Activated CD8-positive, alpha-beta T cell treated with anti-CD3 and anti-CD28 coated beads for 36 hours (primary cell): Measurements from ENCODE around the gene DYSF. TPM values are rescaled to one million over a fixed set of nuclear protein-coding genes. Genes with fewer than 3 reads are reported as not detected.

Experiments used
- ATAC-seq: fragments of 200-7000 bp; cut with Tn5 transposase; one replicate; pipeline ENCODE4 v1.10.0; 2021; ENCODE audit warnings: mild to moderate bottlenecking, moderate library complexity
- CTCF ChIA-PET: fragments of 350-600 bp; sonication (Branson Sonifier 250); formaldehyde crosslinking; loops from one replicate; lab custom pipeline; 2021; ENCODE audit warnings: antibody characterized with exemption; lab: Charles Lee
- POLR2A ChIA-PET: fragments of 350-600 bp; sonication (Branson Sonifier 250); formaldehyde crosslinking; loops from one replicate; lab custom pipeline; 2021; ENCODE audit warnings: antibody characterized with exemption; lab: Charles Lee
- DNase-seq: peaks from one replicate; pipeline ENCODE4 v3.0.0-alpha.2; 2020
- H3K27ac Mint-ChIP-seq: one replicate; pipeline ENCODE4 v1.8.0; 2021; ENCODE audit warnings: mild to moderate bottlenecking, mixed read lengths
- H3K27me3 Mint-ChIP-seq: one replicate; pipeline ENCODE4 v1.8.0; 2021; ENCODE audit warnings: mixed read lengths
- H3K36me3 Mint-ChIP-seq: one replicate; pipeline ENCODE4 v1.8.0; 2021; ENCODE audit warnings: low read depth, mixed read lengths
- H3K4me1 Mint-ChIP-seq: one replicate; pipeline ENCODE4 v1.8.0; 2021; ENCODE audit warnings: low read depth, mixed read lengths
- H3K4me3 Mint-ChIP-seq: one replicate; pipeline ENCODE4 v1.8.0; 2021; ENCODE audit warnings: mild to moderate bottlenecking, moderate library complexity, mixed read lengths
- H3K9me3 Mint-ChIP-seq: one replicate; pipeline ENCODE4 v1.8.0; 2021; ENCODE audit warnings: mixed read lengths
- intact Hi-C: fragments of 100-400 bp; cut with micrococcal nuclease; formaldehyde crosslinking; loops from one replicate; pipeline ENCODE4 v1.10.0; 2022
- total RNA-seq, 2 experiments: library from RNA; stranded (reverse); gene quantifications; one replicate each; pipeline ENCODE4 v1.2.3, GENCODE V29; 2021
- TF ChIP-seq, protein P1 (sequence below): fragments of 200-600 bp; IDR thresholded peaks from one replicate; pipeline ENCODE4 v1.8.0; 2022; ENCODE audit warnings: antibody characterized with exemption, mild to moderate bottlenecking

DYSF gene
- total RNA-seq, 2 experiments from 2014 or later: 3.5 to 3.8 TPM

DNA sequence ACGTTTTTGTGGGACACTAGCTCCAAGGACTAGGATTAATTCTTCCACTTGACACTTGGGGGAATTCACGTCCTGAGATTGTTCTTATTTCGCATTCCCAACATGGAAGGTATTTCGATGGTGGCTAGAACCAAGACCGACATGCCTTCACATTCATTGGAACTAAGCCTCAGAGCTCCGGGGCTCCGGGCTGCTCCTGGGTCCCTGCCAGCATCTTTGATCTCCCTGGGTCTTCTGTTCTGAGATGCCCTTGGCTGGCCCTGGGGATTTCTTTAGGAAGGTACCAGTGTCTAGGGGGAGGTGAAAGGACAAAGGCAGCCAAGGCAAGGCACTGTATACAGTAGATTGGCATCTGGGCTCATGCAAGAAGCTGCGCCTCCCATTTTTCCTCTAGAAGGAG lies 76.8 kb downstream of the DYSF start:
- Mint-ChIP-seq H3K27ac (no peak overlapping the region), H3K4me1 (no peaks in the 10 kb centered on the region), H3K9me3 (no peaks in the 10 kb centered on the region), H3K27me3 (peaks cover 11% of the 10 kb centered on the region), H3K4me3 (no peak overlapping the region), H3K36me3 (no peaks in the 10 kb centered on the region)
- no peak for ATAC-seq
- TF ChIP-seq, protein P1, sequence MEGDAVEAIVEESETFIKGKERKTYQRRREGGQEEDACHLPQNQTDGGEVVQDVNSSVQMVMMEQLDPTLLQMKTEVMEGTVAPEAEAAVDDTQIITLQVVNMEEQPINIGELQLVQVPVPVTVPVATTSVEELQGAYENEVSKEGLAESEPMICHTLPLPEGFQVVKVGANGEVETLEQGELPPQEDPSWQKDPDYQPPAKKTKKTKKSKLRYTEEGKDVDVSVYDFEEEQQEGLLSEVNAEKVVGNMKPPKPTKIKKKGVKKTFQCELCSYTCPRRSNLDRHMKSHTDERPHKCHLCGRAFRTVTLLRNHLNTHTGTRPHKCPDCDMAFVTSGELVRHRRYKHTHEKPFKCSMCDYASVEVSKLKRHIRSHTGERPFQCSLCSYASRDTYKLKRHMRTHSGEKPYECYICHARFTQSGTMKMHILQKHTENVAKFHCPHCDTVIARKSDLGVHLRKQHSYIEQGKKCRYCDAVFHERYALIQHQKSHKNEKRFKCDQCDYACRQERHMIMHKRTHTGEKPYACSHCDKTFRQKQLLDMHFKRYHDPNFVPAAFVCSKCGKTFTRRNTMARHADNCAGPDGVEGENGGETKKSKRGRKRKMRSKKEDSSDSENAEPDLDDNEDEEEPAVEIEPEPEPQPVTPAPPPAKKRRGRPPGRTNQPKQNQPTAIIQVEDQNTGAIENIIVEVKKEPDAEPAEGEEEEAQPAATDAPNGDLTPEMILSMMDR: no peak
- ChIA-PET POLR2A (no interaction called here), CTCF (interaction anchor here (0.6 to 3.4 kb wide), 9 partner anchors 9 to 1049 kb away, joined by 3 to 12 read pairs (median 4); no protein-coding TSS in a partner anchor)
- DNase-seq: no peak
- intact Hi-C loops: no loop called here

DNA sequence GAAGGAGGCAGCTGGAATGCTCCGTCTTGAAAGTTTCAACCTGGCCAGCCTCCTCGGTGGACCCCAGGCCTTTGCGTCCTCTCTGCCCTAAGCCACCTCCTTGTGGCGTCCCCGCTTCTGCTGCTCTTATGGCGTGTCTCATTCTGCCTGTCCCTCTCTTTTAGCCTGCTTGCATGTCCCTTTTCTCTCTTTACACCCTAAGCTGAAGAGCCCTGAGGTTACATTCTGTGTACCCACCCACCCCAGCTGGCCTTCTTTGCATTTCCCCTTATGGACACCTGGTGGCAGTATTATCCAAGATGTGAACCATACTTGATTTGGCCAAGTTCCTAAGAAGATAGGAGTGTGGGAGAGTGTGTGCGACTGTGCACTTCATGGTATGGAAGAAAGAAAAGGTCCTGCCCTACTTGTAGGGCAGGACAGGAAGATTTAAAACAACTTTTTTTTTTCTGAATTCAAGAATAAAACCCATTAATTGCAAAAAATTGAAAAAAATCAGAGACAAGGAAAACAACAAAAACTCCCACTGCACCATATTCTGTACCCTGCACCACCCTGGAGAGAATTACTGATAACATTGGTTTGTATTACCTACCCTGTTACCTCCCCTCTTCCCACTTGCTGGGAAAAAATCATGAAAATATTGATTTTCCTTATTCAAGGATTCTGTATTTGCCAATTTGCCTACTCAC lies 77.4 kb downstream of the DYSF start:
- Mint-ChIP-seq H3K9me3 (no peaks in the 10 kb centered on the region), H3K4me1 (no peaks in the 10 kb centered on the region), H3K4me3 (no peak overlapping the region), H3K27me3 (peaks cover 14% of the 10 kb centered on the region), H3K36me3 (no peaks in the 10 kb centered on the region), H3K27ac (no peak overlapping the region)
- ChIA-PET POLR2A (no interaction called here), CTCF (interaction anchor here (0.6 to 3.4 kb wide), 8 partner anchors 10 to 1049 kb away, joined by 3 to 12 read pairs (median 4); no protein-coding TSS in a partner anchor)
- ATAC-seq: peak; percentile 83
- intact Hi-C loops: no loop called here
- TF ChIP-seq, protein P1: peak; percentile 67
- peak; percentile 34 for DNase-seq

DNA sequence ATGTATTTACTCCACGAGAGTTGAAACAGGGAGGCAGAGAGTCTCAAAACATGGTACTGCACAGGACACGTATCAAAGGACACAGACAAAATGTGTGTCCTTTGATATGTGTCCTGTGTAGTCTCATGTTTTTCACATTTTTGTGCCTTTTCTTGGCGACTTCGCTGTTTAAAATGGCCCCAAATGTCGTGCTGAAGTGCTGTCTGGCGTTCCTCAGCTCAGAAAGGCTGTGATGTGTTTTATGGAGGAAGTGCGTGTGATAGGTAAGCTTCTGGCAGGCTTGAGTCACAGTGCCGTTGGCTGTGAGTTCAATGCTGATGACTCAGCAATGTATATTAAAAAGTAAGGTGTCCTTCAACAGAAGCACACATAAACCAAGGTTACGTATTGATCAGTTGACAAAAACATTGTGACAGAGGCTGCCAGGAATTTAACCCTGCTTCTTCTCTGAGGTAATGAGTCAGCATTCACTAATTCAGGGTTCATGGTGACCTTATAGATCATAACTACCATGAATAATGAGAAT lies 78.2 kb downstream of the DYSF start:
- peak; percentile 69 for ATAC-seq
- Mint-ChIP-seq H3K4me1 (no peaks in the 10 kb centered on the region), H3K4me3 (no peak overlapping the region), H3K9me3 (no peaks in the 10 kb centered on the region), H3K27me3 (peaks cover 14% of the 10 kb centered on the region), H3K36me3 (no peaks in the 10 kb centered on the region), H3K27ac (no peak overlapping the region)
- TF ChIP-seq, protein P1: no peak
- POLR2A ChIA-PET: no interaction called here
- peak; percentile 24 for DNase-seq
- intact Hi-C loops: no loop called here
- CTCF ChIA-PET: interaction anchor here (1.1 to 3.4 kb wide), 2 partner anchors 14 to 232 kb away, joined by 4 to 12 read pairs; no protein-coding TSS in a partner anchor

DNA sequence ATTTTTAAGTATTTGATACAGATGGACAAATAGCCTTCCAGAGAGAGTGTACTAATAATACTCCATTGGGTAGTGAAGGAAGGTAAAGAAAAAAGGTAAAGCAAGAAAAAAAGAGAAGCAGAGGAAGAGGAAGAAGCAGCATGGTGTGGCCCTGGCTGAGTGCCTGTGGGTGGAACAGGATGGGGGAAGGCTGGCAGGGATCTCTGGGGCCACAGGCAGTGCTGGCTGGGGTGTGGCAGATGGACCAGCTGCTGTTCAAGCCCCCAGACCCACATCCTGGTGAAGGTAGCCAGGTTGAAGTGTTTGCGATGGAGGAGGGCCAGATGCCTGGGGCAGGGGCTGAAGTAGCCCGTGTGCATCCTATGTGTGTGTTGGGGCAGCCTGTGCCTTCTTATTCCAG lies 79.0 kb downstream of the DYSF start:
- TF ChIP-seq, protein P1: no peak
- ATAC-seq: no peak
- Mint-ChIP-seq H3K27ac (no peak overlapping the region), H3K27me3 (peaks cover 14% of the 10 kb centered on the region), H3K9me3 (no peaks in the 10 kb centered on the region), H3K4me3 (no peak overlapping the region), H3K4me1 (no peaks in the 10 kb centered on the region), H3K36me3 (no peaks in the 10 kb centered on the region)
- intact Hi-C loops: no loop called here
- ChIA-PET POLR2A (no interaction called here), CTCF (interaction anchor here (1.1 to 3.4 kb wide), 2 partner anchors 13 to 233 kb away, joined by 4 to 12 read pairs; no protein-coding TSS in a partner anchor)
- no peak for DNase-seq

DNA sequence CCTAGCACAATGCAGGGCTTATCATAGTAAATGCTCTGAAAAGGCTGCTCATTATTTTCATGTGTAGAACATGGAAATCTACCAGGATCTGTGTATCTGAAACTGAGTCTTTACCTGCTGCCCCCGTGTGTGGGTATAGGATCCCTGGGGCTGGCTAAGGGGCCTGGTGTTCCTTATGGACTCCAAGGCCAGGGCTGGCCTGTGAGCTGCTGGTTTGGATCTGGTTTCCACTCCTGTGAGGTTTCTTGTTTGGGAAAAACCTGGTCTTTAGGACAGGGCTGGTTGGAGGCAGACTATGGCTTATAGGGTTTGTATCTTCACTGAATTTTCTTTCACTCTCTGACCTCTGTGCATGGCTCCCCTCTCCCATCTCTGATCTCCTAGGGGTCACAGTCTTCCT lies 80.8 kb downstream of the DYSF start:
- Mint-ChIP-seq H3K9me3 (no peaks in the 10 kb centered on the region), H3K4me3 (no peak overlapping the region), H3K27me3 (peaks cover 14% of the 10 kb centered on the region), H3K36me3 (no peaks in the 10 kb centered on the region), H3K27ac (no peak overlapping the region), H3K4me1 (no peaks in the 10 kb centered on the region)
- intact Hi-C loops: no loop called here
- ChIA-PET CTCF (interaction anchor here (0.7 to 6.8 kb wide), 2 partner anchors 13 to 758 kb away, joined by 3 to 36 read pairs; no protein-coding TSS in a partner anchor), POLR2A (no interaction called here)
- TF ChIP-seq, protein P1: no peak
- DNase-seq (no peak), ATAC-seq (no peak)
